Kidney epithelial cell (primary cell): Measurements from ENCODE around the gene CD151. TPM values are rescaled to one million over a fixed set of nuclear protein-coding genes. Genes with fewer than 3 reads are reported as not detected.

Experiments
- DNase-seq: peaks from one replicate; pipeline ENCODE4 v3.0.0-alpha.2; 2010; ENCODE audit warnings: low read depth
- H3K27me3 ChIP-seq: 2 replicates; pipeline ENCODE4 v1.6.0; 2011; ENCODE audit warnings: low read length; ENCODE audit not compliant: control insufficient read depth, insufficient read depth
- H3K36me3 ChIP-seq: 2 replicates; pipeline ENCODE4 v1.5.1; 2011; ENCODE audit warnings: low read length; ENCODE audit not compliant: control insufficient read depth, insufficient read depth
- H3K4me3 ChIP-seq: 2 replicates; pipeline ENCODE4 v1.5.1; 2011; ENCODE audit warnings: low read depth, mild to moderate bottlenecking, control low read depth, low read length
- CTCF ChIP-seq: IDR thresholded peaks from 2 replicates; pipeline ENCODE4 v1.5.1; 2011; ENCODE audit warnings: mild to moderate bottlenecking, moderate library complexity, low read length, control low read depth, inconsistent platforms; ENCODE audit not compliant: insufficient read depth, poor library complexity, severe bottlenecking
- total RNA-seq: library from RNA; depleted of rRNA; stranded (reverse); fragments of >200 nt; gene quantifications from 2 replicates; pipeline ENCODE4 v1.2.3, GENCODE V29; 2015

Gene CD151
- total RNA-seq, 1 donor from 2014 or later, result 644 TPM

- no peak for TF ChIP-seq CTCF
- DNase-seq, result no peak
- Histone ChIP-seq H3K36me3 (peaks cover 8% of the 10 kb centered on the region), H3K27me3 (no peaks in the 10 kb centered on the region), H3K4me3 (peak overlapping the region; percentile 75)
Observed at GRCh38 chr11:833114-833791, 501 bp downstream of the CD151 start.

DNA sequence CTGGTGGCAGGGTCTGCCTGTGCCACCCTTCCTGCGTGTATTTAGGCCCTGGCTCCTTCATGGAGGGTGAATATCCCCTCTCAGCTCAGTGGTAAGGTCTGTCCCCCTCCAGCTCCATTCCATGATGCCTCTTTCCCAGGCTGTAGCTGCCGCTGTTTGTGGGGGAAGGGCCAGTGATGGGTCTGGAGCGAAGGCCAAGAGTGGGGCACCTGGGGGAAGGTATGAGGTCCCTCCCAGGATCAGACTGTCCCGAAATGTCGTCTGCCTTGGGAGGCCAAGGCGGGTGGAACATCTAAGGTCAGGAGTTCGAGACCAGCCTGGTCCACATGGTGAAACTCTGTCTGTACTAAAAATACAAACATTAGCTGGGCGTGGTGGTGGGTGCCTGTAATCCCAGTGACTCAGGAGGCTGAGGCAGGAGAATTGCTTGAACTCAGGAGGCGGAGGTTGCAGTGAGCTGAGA lies 1.1 kb downstream of the CD151 start:
- no peak for DNase-seq
- Histone ChIP-seq H3K36me3 (peaks cover 8% of the 10 kb centered on the region), H3K4me3 (peak overlapping the region; percentile 75), H3K27me3 (no peaks in the 10 kb centered on the region)
- no peak for TF ChIP-seq CTCF

- peak; percentile 92 for DNase-seq
- no peaks in the 10 kb centered on the region for H3K27me3 ChIP-seq
- H3K4me3 ChIP-seq, result peak overlapping the region; percentile 75
- TF ChIP-seq CTCF, result no peak
- peaks cover 9% of the 10 kb centered on the region for H3K36me3 ChIP-seq
Observed at GRCh38 chr11:834371-835316, 1.9 kb downstream of the CD151 start.

DNA sequence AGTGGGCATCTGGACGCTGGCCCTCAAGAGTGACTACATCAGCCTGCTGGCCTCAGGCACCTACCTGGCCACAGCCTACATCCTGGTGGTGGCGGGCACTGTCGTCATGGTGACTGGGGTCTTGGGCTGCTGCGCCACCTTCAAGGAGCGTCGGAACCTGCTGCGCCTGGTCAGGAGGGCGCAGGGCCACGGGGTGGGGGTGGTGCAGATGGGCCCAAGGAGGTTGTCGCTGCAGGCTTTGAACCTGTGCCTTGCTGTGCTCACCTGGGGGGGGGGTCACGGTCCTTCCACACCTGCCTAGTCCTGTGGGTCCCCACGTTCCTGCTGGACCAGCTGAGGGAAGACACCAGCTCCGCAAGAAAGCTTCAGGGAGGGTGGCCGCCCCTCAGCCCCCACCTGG lies 3.5 kb downstream of the CD151 start:
- no peak overlapping the region for H3K4me3 ChIP-seq
- peaks cover 11% of the 10 kb centered on the region for H3K36me3 ChIP-seq

GRCh38 chr11:836700-837099 lies 3.9 kb downstream of the CD151 start:
- no peak for TF ChIP-seq CTCF
- H3K36me3 ChIP-seq, result peaks cover 11% of the 10 kb centered on the region

More for the DNA sequence above, 3.5 kb downstream of the CD151 start:
- TF ChIP-seq CTCF, result no peak
- DNase-seq, result no peak
- no peaks in the 10 kb centered on the region for H3K27me3 ChIP-seq

More at GRCh38 chr11:836700-837099, 3.9 kb downstream of the CD151 start:
- Histone ChIP-seq H3K4me3 (no peak overlapping the region), H3K27me3 (no peaks in the 10 kb centered on the region)
- no peak for DNase-seq
